Measurements from ENCODE around the gene ASPDH.

The ASPDH gene

DNA sequence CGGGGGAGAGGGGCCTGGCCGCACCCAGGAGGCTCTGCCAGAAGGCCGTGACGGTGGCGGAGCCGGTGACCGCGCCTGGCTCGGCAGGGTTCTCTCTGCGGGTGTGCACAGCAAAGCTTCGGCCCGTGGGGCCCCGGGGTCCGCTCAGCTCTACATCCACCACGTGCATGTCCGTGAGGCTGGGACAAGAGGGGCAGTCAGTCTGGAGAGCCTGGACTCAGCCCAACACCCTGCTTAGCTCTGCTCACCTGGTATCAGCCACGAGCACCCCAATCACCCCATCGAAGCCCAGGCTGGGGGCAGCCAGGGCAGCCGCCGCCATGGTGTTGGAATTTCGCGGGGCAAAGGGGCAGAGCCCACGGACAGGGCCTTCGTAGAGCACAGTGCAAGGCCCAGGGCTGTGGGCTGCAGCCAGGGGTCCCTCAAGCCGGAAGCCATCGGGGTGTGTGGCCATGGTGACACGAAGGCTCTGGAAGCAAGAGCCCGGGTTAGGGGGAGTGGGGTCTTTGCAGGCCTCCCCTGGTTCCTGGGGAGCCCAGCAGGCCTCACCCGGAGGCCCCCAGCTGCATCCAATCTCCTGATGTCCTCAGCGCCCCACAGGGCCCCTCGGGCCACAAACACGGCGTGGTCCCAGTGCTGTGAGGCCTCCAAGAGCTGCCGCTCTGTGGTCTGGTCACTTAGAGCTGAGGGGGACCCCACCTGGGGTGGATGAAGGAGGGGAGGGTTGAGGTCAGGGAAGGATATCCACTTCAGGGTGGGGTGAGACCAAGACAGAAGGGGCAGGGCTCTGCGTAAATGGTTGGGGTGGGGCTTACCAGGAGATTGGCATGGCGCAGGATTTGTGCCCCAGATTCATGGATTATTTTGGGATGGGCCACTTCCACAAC lies 1.4 kb downstream of the ASPDH start:
- TF ChIP-seq POLR2AphosphoS5 (IDR thresholded peaks at IDR 0.05; ENCODE audit: low read depth, low read length) (no peak), POLR2A (IDR thresholded peaks at IDR 0.05; ENCODE audit: low read depth, low read length) (no peak), TAF1 (IDR thresholded peaks at IDR 0.05; ENCODE audit: borderline replicate concordance, low read depth, low read length) (no peak)
- DNase-seq (ENCODE audit: insufficient read length) = no peak
- no peak for FAIRE-seq

DNA sequence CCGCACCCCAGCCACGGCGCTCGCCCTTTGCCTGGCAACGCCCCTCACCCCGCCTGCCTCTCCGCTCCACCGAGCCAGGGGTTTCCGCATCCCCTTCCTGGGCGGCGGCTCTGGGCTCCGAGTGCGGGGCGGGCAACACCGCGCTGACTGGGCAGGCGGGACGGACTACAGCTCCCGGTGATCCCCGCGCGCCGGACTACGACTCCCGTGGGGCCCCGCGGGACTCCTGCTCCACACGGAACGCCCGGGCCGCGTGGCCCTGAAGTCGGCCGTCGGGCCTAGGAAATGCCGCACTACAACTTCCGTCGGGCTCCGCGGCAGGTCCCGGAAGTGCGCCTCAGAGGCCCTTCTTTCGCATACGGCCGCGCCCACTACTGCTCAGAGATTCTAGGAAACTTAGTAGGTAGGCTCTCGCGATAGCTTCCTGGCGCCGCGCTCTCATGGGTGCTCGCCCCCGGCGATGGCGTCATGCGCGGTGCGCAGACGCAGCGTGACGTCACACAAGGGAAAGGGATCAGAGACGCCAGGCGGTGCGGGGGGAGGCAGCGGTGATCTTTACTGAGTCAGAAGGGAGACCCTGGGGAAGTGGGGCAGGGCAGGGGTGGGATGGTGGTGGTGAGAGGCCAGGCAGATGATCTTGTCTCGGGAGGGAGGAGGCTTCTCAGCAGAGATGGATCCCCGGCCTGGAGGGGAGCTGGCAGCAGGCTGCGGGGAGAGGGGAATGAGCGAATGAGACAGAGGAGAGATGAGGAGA lies 2.5 kb downstream of the ASPDH start, which contains the start of gene JOSD2:
Gene JOSD2 (minus strand): TSS at position 123 of the 754 bp plus-strand sequence. CDS start 760 bp downstream, outside the sequence.
- DNase-seq (ENCODE audit: insufficient read length) = peak; percentile 99
- TF ChIP-seq POLR2A (IDR thresholded peaks at IDR 0.05; ENCODE audit: low read depth, low read length) (peak; percentile 50; the same call in 1 of the 2 replicates), TAF1 (IDR thresholded peaks at IDR 0.05; ENCODE audit: borderline replicate concordance, low read depth, low read length) (no peak), POLR2AphosphoS5 (IDR thresholded peaks at IDR 0.05; ENCODE audit: low read depth, low read length) (no peak)
- FAIRE-seq = peak; percentile 99

DNA sequence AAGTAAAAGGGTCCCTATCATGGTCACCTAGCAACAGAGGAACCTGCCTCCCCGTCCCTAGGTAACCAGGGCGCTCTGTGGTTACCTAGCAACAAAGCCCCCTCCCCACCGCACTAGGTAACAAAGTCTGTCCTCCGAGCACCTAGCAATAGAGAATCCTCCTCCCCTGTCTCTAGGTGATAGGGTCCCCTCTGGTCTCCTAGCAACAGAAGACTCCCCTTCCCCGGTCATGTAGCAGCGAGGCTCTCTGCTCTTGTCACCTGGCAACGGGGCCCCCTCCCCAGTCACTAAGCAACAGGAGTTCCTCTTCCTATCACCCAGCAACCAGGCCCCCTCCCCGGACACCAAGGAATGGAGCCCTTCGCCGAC lies 3.0 kb downstream of the ASPDH start:
- TF ChIP-seq TAF1 (IDR thresholded peaks at IDR 0.05; ENCODE audit: borderline replicate concordance, low read depth, low read length) (no peak), POLR2A (IDR thresholded peaks at IDR 0.05; ENCODE audit: low read depth, low read length) (no peak), POLR2AphosphoS5 (IDR thresholded peaks at IDR 0.05; ENCODE audit: low read depth, low read length) (no peak)
- DNase-seq (ENCODE audit: insufficient read length) (no peak), FAIRE-seq (no peak)

DNA sequence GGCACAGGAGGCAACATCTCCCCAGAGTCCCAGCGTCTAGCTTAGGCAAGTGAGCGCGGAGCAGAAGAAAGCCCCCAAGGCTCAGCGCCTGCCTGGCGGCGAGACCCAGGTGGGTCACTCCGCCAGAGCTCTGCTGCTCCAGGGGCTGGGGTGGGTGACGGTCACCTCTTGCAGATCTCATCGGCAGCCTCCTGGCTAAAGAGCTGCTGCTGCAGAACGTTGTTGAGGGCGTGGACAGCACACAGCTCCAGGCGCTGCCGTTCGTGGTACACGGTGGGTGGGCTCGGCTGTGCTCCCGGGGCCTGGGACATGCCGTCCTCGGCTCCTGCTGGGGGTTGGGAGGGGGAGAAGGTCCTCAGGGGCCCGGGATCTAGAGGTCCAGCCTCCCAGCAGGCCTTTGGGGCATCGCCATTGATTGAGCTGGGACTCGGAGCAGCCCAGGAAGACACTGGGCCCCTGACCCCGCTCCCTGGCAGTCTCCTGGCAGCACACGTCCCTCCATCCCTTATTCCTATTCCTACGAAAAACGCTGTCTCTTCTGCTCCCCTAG lies 3.5 kb downstream of the ASPDH start:
- TF ChIP-seq TAF1 (IDR thresholded peaks at IDR 0.05; ENCODE audit: borderline replicate concordance, low read depth, low read length) = no peak
- TF ChIP-seq POLR2A (IDR thresholded peaks at IDR 0.05; ENCODE audit: low read depth, low read length) = no peak
- TF ChIP-seq POLR2AphosphoS5 (IDR thresholded peaks at IDR 0.05; ENCODE audit: low read depth, low read length) = no peak
- peak; percentile 46 for FAIRE-seq
- no peak for DNase-seq (ENCODE audit: insufficient read length)

DNA sequence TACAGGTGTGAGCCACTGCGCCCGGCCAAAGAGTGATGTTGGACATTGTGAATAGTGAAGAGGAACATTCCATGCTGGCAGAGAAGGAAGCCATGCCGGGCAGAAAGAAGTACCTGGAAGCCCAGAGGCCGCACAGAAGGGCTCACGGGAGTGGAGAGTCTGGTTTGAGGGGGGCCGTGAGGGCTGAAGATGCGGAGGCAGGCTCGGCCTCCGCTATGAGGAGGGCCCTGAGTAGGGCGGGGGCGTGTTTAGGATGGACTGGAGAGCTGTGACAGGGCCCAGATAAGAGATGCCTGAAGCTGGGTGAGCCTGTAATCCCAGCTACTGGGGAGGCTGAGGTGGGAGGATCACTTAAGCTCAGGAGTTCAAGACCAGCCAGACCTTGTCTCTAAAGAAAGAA lies 4.3 kb downstream of the ASPDH start:
- TF ChIP-seq TAF1 (IDR thresholded peaks at IDR 0.05; ENCODE audit: borderline replicate concordance, low read depth, low read length) (no peak), POLR2AphosphoS5 (IDR thresholded peaks at IDR 0.05; ENCODE audit: low read depth, low read length) (no peak), POLR2A (IDR thresholded peaks at IDR 0.05; ENCODE audit: low read depth, low read length) (no peak)
- FAIRE-seq (no peak), DNase-seq (ENCODE audit: insufficient read length) (no peak)

DNA sequence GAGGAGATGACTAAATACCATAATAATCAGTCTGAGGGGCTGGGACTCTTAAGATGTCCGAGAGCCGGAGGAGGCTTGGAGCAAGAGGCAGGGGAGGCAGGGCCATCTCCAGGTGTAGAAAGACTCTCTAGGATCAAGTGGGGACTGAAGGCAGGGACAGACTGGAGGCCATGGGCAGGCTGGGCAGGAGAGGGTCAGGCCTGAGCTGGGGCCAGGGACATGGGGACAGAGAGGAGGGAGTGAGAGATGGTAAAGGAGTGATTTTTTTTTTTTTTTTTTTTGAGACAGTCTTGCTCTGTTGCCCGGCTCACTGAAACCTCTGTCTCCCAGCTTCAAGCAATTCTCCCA lies 4.9 kb downstream of the ASPDH start:
- DNase-seq (ENCODE audit: insufficient read length) (no peak), FAIRE-seq (no peak)
- no peak for TF ChIP-seq POLR2AphosphoS5 (IDR thresholded peaks at IDR 0.05; ENCODE audit: low read depth, low read length)

DNA sequence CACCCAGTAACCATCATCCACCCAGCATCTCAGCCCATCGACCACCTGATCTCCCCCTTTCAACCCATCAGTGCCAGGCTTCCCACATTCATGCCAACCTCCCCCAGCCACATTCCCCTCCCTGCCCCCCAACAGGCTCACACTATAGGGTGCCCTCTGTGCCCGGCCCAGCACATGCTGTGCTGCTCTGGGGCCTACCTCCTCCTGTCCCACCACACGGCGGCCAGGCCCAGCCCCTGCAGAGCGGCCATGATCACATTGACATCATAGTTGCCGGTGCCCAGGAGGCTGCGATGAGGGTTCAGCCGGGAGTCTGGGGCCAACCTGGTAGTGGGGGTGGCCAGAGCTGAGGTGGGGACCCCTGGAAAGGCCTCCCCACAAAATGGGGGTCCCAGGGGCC lies 6.3 kb downstream of the ASPDH start:
- TF ChIP-seq TAF1 (IDR thresholded peaks at IDR 0.05; ENCODE audit: borderline replicate concordance, low read depth, low read length) = no peak
- TF ChIP-seq POLR2A (IDR thresholded peaks at IDR 0.05; ENCODE audit: low read depth, low read length) = no peak
- no peak for TF ChIP-seq POLR2AphosphoS5 (IDR thresholded peaks at IDR 0.05; ENCODE audit: low read depth, low read length)
- FAIRE-seq (no peak), DNase-seq (ENCODE audit: insufficient read length) (no peak)

DNA sequence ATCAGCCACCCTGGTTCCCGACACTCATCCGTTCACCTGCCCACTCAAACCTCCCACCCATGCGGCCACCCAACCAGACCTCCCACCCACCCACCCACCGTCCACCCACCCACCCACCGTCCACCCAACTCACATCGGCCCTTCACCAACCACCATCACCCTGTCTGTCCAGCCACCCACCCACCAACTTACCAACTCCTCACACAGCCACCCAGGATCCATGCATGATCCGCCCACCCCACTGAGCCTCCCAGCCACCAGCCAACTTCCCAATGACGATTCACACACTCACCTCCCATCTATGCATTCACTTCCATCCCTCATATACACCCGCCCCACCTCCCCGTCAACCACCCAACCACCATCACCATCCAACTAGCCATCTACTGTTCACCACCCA lies 7.0 kb downstream of the ASPDH start:
- TF ChIP-seq TAF1 (IDR thresholded peaks at IDR 0.05; ENCODE audit: borderline replicate concordance, low read depth, low read length) (no peak), POLR2AphosphoS5 (IDR thresholded peaks at IDR 0.05; ENCODE audit: low read depth, low read length) (no peak), POLR2A (IDR thresholded peaks at IDR 0.05; ENCODE audit: low read depth, low read length) (no peak)
- DNase-seq (ENCODE audit: insufficient read length) = no peak
- FAIRE-seq = no peak

DNA sequence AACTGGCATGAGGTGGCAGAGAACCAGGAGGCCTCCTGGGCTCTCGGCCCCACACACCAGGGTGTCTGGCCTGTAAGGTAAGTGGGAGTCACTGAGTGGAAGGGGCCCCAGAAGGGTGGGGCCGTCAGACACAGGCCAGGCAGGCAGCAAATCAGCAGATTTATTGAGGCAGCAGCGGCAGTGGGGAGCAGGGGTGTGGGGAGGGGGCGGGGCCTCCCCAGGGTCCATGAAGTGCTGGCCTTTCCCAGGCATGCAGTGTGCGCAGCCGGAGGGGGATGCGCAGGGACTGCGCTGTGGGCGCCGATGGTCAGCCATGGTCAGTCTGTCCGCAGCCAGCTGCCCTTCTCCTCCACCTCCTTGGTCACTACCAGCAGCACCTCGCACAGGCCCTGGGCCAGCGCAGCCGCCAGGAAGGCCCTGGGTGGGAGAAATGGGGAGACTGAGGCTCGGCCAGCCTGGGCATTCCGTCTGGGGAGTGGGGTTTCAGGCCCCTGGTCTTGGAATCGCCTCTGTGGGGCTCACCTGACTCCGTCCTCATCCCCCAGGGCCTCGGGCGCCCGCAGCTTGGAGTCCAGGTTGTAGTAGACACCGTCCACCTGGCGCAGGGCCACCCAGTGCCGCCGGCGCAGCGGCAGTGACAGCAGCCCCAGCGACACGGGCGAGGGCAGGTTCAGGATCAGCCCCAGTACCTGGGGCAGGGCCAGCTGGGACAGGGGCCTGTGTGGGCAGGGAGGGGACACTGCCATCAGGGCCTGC lies 7.7 kb downstream of the ASPDH start:
- DNase-seq (ENCODE audit: insufficient read length) = no peak
- TF ChIP-seq POLR2A (IDR thresholded peaks at IDR 0.05; ENCODE audit: low read depth, low read length) (no peak), TAF1 (IDR thresholded peaks at IDR 0.05; ENCODE audit: borderline replicate concordance, low read depth, low read length) (no peak), POLR2AphosphoS5 (IDR thresholded peaks at IDR 0.05; ENCODE audit: low read depth, low read length) (no peak)
- FAIRE-seq = no peak

DNA sequence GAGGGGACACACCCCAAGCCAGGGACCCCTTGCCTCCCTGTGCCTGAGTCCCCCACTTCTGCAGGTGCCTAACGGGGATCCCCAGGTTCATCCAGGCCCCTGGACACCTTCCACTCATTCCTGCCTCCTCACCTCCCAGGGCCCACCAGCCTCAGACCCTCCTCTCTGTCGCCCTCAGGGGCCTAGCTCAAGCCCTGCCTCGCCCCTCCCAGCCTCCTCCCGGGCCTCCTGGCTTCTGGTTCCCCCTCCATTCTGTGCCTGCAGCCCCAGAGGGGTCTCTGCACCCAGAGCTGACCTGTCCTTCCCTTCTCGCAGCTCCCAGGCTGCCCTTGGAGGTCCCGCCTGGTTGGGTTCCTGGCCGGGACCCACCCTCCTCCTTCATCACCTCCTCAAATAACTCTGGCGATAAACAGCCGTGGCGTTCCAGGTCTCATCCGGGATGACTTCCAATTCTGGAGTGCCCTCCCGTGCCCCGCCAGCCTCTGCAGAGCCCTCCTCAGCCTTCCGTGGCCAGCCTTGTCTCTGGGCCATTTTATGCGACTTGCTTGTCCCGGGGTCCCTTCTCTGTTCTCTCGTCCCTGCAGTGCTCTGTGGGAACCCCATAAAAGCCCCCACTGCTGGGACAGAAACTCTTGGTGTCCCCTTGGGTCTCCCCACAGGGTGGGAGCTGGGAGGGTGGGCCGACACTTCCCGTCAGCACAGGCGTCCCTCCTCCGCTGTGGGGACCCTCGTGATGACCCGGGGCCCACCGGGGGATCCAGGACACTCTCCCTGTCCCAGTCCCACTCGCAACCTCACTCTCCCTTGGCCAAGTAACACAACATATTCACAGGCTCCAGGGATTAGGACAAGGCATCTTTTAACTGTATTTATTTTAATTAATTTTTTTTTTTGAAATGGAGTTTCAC lies 11.9 kb downstream of the ASPDH start:
- DNase-seq (ENCODE audit: insufficient read length) (no peak), FAIRE-seq (no peak)
- TF ChIP-seq POLR2A (IDR thresholded peaks at IDR 0.05; ENCODE audit: low read depth, low read length) (no peak), POLR2AphosphoS5 (IDR thresholded peaks at IDR 0.05; ENCODE audit: low read depth, low read length) (no peak), TAF1 (IDR thresholded peaks at IDR 0.05; ENCODE audit: borderline replicate concordance, low read depth, low read length) (no peak)
